Left ventricle myocardium superior (tissue), 1 donor: ENCODE measurements around the gene PPP1R1A. TPM values are rescaled to one million over a fixed set of nuclear protein-coding genes. Genes with fewer than 3 reads are reported as not detected.

Experiments used
- ATAC-seq: fragments of 200-7000 bp; cut with Tn5 transposase; one replicate; pipeline ENCODE4 v1.9.1; 2020; ENCODE audit warnings: mild to moderate bottlenecking, moderate library complexity
- DNase-seq: peaks from one replicate; pipeline ENCODE4 v3.0.0-alpha.2; 2020
- intact Hi-C: fragments of 100-400 bp; cut with micrococcal nuclease; formaldehyde crosslinking; loops from one replicate; pipeline ENCODE4 v1.11.0; 2022
- long read RNA-seq: library from polyadenylated mRNA; unstranded; transcript quantifications from one replicate; pipeline ENCODE4 v2.0.0, GENCODE V29; 2021
- total RNA-seq: library from RNA; stranded (reverse); fragmentation: NEBNext Ultra II Directional; extraction: Animal tissue kit (Norgen Biotek cat#: 25700); gene quantifications from one replicate; pipeline ENCODE4 v1.2.1, GENCODE V29; 2021
- donor health status: DM: no; HTN: yes; CAD: no; lungs with severe emphysema.

PPP1R1A gene
- total RNA-seq, result 298 TPM
- long read RNA-seq, transcript PPP1R1A-201 (7 exons, 1,826 nt), result major isoform, 391 of 457 reads
- long read RNA-seq, partial matches to known transcripts, result 21 of 457 reads
- long read RNA-seq, other reads (novel, unspliced or antisense), result 45 of 457 reads

- intact Hi-C loops, result no loop called here
- ATAC-seq (peak; percentile 76), DNase-seq (peak; percentile 69)
These were observed at the start of gene PPP1R1A for GRCh38 chr12:54588110-54588889. Gene PPP1R1A (minus strand): TSS chr12:54588659. CDS start chr12:54588488, 171 bp downstream.

GRCh38 chr12:54634795-54635194 lies 46.3 kb upstream of the PPP1R1A start, which contains the start of gene LACRT:
Gene LACRT (minus strand): TSS chr12:54634895. CDS start chr12:54634841, 54 bp downstream.
- intact Hi-C loops, result no loop called here
- no peak for DNase-seq
- no peak for ATAC-seq

- intact Hi-C loops, result no loop called here
- no peak for DNase-seq
- ATAC-seq, result no peak
These were observed 43.7 kb upstream of the PPP1R1A start for GRCh38 chr12:54631988-54632728.

GRCh38 chr12:54631551-54631950 lies 43.1 kb upstream of the PPP1R1A start:
- intact Hi-C loops, result no loop called here
- no peak for DNase-seq
- no peak for ATAC-seq

GRCh38 chr12:54629925-54630324 lies 41.5 kb upstream of the PPP1R1A start:
- intact Hi-C loops, result no loop called here
- no peak for DNase-seq
- no peak for ATAC-seq

GRCh38 chr12:54628186-54628846 lies 39.9 kb upstream of the PPP1R1A start:
- intact Hi-C loops, result no loop called here
- ATAC-seq (no peak), DNase-seq (no peak)

GRCh38 chr12:54627304-54627703 lies 38.8 kb upstream of the PPP1R1A start:
- ATAC-seq (no peak), DNase-seq (no peak)
- intact Hi-C loops, result no loop called here

GRCh38 chr12:54625598-54625997 lies 37.1 kb upstream of the PPP1R1A start:
- no peak for DNase-seq
- no peak for ATAC-seq
- intact Hi-C loops, result no loop called here

GRCh38 chr12:54624315-54625279 lies 36.1 kb upstream of the PPP1R1A start:
- DNase-seq, result no peak
- intact Hi-C loops, result no loop called here
- ATAC-seq, result no peak

GRCh38 chr12:54622463-54623183 lies 34.2 kb upstream of the PPP1R1A start:
- DNase-seq (no peak), ATAC-seq (no peak)
- intact Hi-C loops, result no loop called here

- no peak for DNase-seq
- intact Hi-C loops, result no loop called here
- no peak for ATAC-seq
These were observed 28.6 kb upstream of the PPP1R1A start for GRCh38 chr12:54616933-54617680.

GRCh38 chr12:54612225-54612750 lies 23.8 kb upstream of the PPP1R1A start:
- intact Hi-C loops, result no loop called here
- ATAC-seq, result no peak
- no peak for DNase-seq

- ATAC-seq (no peak), DNase-seq (no peak)
- intact Hi-C loops, result no loop called here
These were observed 23.3 kb upstream of the PPP1R1A start for GRCh38 chr12:54611715-54612149.

GRCh38 chr12:54608769-54609168 lies 20.3 kb upstream of the PPP1R1A start:
- intact Hi-C loops, result no loop called here
- ATAC-seq (no peak), DNase-seq (no peak)

GRCh38 chr12:54608156-54608555 lies 19.7 kb upstream of the PPP1R1A start:
- intact Hi-C loops, result no loop called here
- no peak for DNase-seq

GRCh38 chr12:54606556-54606955 lies 18.1 kb upstream of the PPP1R1A start:
- ATAC-seq (no peak), DNase-seq (no peak)
- intact Hi-C loops, result no loop called here

More at GRCh38 chr12:54608156-54608555, 19.7 kb upstream of the PPP1R1A start:
- no peak for ATAC-seq
